GM12878 (cell line): Measurements from ENCODE around the gene ALOXE3.

Source experiments
- ATF3 ChIP-seq: IDR thresholded peaks from 2 replicates; pipeline ENCODE4 v1.6.1; 2011; ENCODE audit warnings: low read depth, mild to moderate bottlenecking, low read length, moderate library complexity, borderline replicate concordance; ENCODE audit errors: extremely low read depth
- EP300 ChIP-seq, 2 experiments: fragments of 150-350 bp in 1 of 2; IDR thresholded peaks; 2 replicates each; pipeline ENCODE4 v1.6.1; 2011 to 2012; ENCODE audit warnings: low read depth in 2 of 2, low read length in 2 of 2, borderline replicate concordance in 1 of 2, improper control_type of control experiment in 1 of 2, inconsistent platforms in 1 of 2; ENCODE audit not compliant: control insufficient read depth in 1 of 2
- EZH2 ChIP-seq: IDR thresholded peaks from 2 replicates; pipeline ENCODE4 v1.6.1; 2012; ENCODE audit warnings: low read depth, mild to moderate bottlenecking, control low read depth, inconsistent platforms, low read length, borderline replicate concordance; ENCODE audit not compliant: control insufficient read depth
- TF ChIP-seq, protein P1 (sequence below): fragments of 450-650 bp; formaldehyde crosslinking; IDR thresholded peaks from 2 replicates; pipeline ENCODE4 v1.4.0; 2022; ENCODE audit warnings: mild to moderate bottlenecking, moderate library complexity

DNA sequence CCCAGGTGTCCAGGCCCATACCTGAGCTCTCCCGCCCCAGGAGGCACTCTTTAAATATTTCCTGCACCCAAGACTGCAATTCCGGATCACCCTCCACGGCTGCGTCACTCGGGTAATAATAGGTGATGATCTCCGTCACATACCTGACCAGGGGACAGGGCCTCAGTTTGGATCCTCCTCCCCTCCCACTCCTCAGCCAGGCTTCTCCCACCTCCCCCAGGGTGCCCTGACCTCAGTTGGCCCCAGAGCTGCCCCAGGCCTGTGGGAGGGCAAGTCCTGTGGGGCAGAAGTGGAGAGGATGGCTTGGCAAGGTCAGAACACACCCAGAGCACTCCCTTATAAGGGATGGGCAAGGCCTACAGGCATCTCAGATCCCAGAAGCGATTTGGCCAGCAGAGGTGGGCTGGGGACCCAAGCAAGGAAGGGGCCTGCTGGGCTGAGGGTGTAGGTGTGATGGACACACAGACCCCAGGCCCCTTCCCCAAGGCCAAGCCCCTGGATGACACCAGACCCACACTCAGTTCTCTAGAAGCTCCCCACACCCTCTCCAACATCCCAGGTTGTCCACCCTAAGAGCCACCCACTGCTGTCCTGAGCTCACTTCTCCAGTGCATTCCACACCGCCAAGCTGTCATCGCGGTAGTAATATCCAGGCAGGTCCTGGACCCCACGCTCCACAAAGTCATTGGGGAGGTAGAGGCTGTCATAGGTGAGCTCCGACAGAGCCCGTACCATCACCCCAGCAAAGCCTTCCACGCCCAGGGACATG lies 42.6 kb downstream of the ALOXE3 start:
- TF ChIP-seq EP300 (IDR thresholded peaks at IDR 0.05; ENCODE audit: borderline replicate concordance in 1 of 2, control insufficient read depth in 1 of 2, low read depth in 2 of 2, low read length in 2 of 2) (no peak), ATF3 (no peak), EZH2 (no peak)
- TF ChIP-seq, protein P1, sequence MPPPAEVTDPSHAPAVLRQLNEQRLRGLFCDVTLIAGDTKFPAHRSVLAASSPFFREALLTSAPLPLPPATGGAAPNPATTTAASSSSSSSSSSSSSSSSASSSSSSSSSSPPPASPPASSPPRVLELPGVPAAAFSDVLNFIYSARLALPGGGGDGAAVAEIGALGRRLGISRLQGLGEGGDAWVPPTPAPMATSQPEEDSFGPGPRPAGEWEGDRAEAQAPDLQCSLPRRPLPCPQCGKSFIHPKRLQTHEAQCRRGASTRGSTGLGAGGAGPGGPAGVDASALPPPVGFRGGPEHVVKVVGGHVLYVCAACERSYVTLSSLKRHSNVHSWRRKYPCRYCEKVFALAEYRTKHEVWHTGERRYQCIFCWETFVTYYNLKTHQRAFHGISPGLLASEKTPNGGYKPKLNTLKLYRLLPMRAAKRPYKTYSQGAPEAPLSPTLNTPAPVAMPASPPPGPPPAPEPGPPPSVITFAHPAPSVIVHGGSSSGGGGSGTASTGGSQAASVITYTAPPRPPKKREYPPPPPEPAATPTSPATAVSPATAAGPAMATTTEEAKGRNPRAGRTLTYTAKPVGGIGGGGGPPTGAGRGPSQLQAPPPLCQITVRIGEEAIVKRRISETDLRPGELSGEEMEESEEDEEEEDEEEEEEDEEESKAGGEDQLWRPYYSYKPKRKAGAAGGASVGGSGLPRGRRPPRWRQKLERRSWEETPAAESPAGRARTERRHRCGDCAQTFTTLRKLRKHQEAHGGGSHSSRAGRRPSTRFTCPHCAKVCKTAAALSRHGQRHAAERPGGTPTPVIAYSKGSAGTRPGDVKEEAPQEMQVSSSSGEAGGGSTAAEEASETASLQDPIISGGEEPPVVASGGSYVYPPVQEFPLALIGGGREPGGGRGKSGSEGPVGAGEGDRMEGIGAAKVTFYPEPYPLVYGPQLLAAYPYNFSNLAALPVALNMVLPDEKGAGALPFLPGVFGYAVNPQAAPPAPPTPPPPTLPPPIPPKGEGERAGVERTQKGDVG (CRISPR knock-in tag) = no peak
